Sigmoid colon (tissue), 4 donors: ENCODE results near the gene MICAL1.

ENCODE experiments used
- CTCF ChIP-seq, 4 experiments: fragments of 450-650 bp in 3 of 4; fragments of 200-600 bp in 1 of 4; IDR thresholded peaks; one replicate each; pipeline ENCODE4 v1.5.1; 2016 to 2019; ENCODE audit warnings: antibody characterized with exemption in 4 of 4, mild to moderate bottlenecking in 3 of 4, moderate library complexity in 2 of 4
- EP300 ChIP-seq, 4 donors: sonication (generic); formaldehyde crosslinking; IDR thresholded peaks; one replicate each; pipeline ENCODE4 v1.6.1; 2017; ENCODE audit warnings: antibody characterized with exemption in 4 of 4
- POLR2AphosphoS5 ChIP-seq, 4 donors: sonication (generic); formaldehyde crosslinking; IDR thresholded peaks; one replicate each; pipeline ENCODE4 v1.6.1; 2017; ENCODE audit warnings: antibody characterized with exemption in 4 of 4

DNA sequence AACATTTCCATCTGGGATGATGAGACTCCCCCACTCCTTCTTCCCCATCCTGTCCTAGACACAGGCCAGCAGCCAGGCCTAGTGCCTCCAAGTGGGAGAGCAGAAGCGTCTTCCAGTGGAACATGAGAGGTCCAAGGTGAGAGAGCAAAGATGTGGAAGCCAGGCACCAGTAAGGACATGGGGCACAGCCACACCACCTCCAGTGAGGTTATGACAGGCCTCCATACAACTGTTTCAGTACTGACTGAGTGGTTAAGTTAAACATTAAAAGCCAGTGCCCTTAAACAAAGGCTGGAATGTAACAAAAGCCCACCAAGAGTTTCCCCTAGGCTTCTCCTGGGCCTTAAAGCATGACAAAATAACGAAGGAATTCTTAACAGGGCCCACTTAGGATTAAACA lies 22.2 kb upstream of the MICAL1 start:
- TF ChIP-seq CTCF (IDR thresholded peaks at IDR 0.05) (no peak), POLR2AphosphoS5 (IDR thresholded peaks at IDR 0.05) (no peak), EP300 (IDR thresholded peaks at IDR 0.05) (no peak)
